Measurements from ENCODE around the gene ITGA6. TPM values are rescaled to one million over a fixed set of nuclear protein-coding genes. Genes with fewer than 3 reads are reported as not detected.

Gene ITGA6
- total RNA-seq, 4 donors from 2014 or later = 34.8 to 66.6 (median 52.7) TPM

GRCh38 chr2:172438741-172439508 is 11.5 kb downstream of the ITGA6 start:
- no peak for TF ChIP-seq POLR2A (IDR thresholded peaks at IDR 0.05)
- no peak for TF ChIP-seq CTCF (IDR thresholded peaks at IDR 0.05)
- Histone ChIP-seq H3K27me3 (no peaks in the 10 kb centered on the region), H3K27ac (no peak overlapping the region), H3K4me3 (replicated peaks in 1 of 3) (no peak overlapping the region), H3K4me1 (peaks cover 0 to 11% of the 10 kb centered on the region in 2 donors), H3K36me3 (no peaks in the 10 kb centered on the region), H3K9me3 (no peaks in the 10 kb centered on the region)
- intact Hi-C loops (cut with DNase I) = no loop called here
- no peak for DNase-seq
- 67 to 71% methylated on average over 8 of the region's 8 CpGs for WGBS, 2 donors

GRCh38 chr2:172439509-172439860 is 12.1 kb downstream of the ITGA6 start:
- H3K4me1 ChIP-seq = peaks cover 0 to 11% of the 10 kb centered on the region in 2 donors
- H3K27me3 ChIP-seq = no peaks in the 10 kb centered on the region
- H3K4me3 ChIP-seq (replicated peaks in 1 of 3) = no peak overlapping the region
- no peak for DNase-seq
- H3K9me3 ChIP-seq = no peaks in the 10 kb centered on the region
- intact Hi-C loops (cut with DNase I) = no loop called here
- WGBS, 2 donors = 63 to 98% methylated on average over 2 of the region's 2 CpGs
- H3K36me3 ChIP-seq = no peaks in the 10 kb centered on the region
- TF ChIP-seq CTCF (IDR thresholded peaks at IDR 0.05) (no peak), POLR2A (IDR thresholded peaks at IDR 0.05) (no peak)
- no peak overlapping the region for H3K27ac ChIP-seq

GRCh38 chr2:172439911-172440310 is 12.5 kb downstream of the ITGA6 start:
- H3K27ac ChIP-seq = no peak overlapping the region
- H3K27me3 ChIP-seq = no peaks in the 10 kb centered on the region
- H3K36me3 ChIP-seq = no peaks in the 10 kb centered on the region
- H3K9me3 ChIP-seq = no peaks in the 10 kb centered on the region
- DNase-seq = no peak
- TF ChIP-seq CTCF (IDR thresholded peaks at IDR 0.05) (no peak), POLR2A (IDR thresholded peaks at IDR 0.05) (no peak)
- intact Hi-C loops (cut with DNase I) = no loop called here
- H3K4me3 ChIP-seq (replicated peaks in 1 of 3) = no peak overlapping the region
- WGBS, 2 donors = 76 to 100% methylated on average over 1 of the region's 1 CpG
- peaks cover 0 to 11% of the 10 kb centered on the region in 2 donors for H3K4me1 ChIP-seq

GRCh38 chr2:172440795-172441194 is 13.4 kb downstream of the ITGA6 start:
- WGBS, 2 donors = 79 to 82% methylated on average over 1 of the region's 1 CpG
- intact Hi-C loops (cut with DNase I) = no loop called here
- no peak for TF ChIP-seq POLR2A (IDR thresholded peaks at IDR 0.05)
- no peak for TF ChIP-seq CTCF (IDR thresholded peaks at IDR 0.05)
- Histone ChIP-seq H3K9me3 (no peaks in the 10 kb centered on the region), H3K4me3 (replicated peaks in 1 of 3) (no peak overlapping the region), H3K36me3 (no peaks in the 10 kb centered on the region), H3K27me3 (no peaks in the 10 kb centered on the region), H3K4me1 (peaks cover 0 to 12% of the 10 kb centered on the region in 2 donors), H3K27ac (no peak overlapping the region)
- DNase-seq = no peak

- intact Hi-C loops (cut with DNase I) = no loop called here
- H3K4me1 ChIP-seq = peaks cover 0 to 19% of the 10 kb centered on the region in 2 donors
- H3K36me3 ChIP-seq = no peaks in the 10 kb centered on the region
- no peak for TF ChIP-seq CTCF (IDR thresholded peaks at IDR 0.05)
- no peak for TF ChIP-seq POLR2A (IDR thresholded peaks at IDR 0.05)
- H3K27me3 ChIP-seq = no peaks in the 10 kb centered on the region
- no peak overlapping the region for H3K27ac ChIP-seq
- H3K4me3 ChIP-seq (replicated peaks in 1 of 3) = no peak overlapping the region
- DNase-seq = no peak
- no peaks in the 10 kb centered on the region for H3K9me3 ChIP-seq
- 64 to 75% methylated on average over 10 of the region's 10 CpGs for WGBS, 2 donors
These were observed 14.9 kb downstream of the ITGA6 start for GRCh38 chr2:172442072-172442895.

Data from thyroid gland (tissue), 4 donors.